Measurements from ENCODE around the gene CFAP141. TPM values are rescaled to one million over a fixed set of nuclear protein-coding genes. Genes with fewer than 3 reads are reported as not detected.

Gene CFAP141
- total RNA-seq, 2 donors from 2014 or later: not detected

- WGBS, 2 experiments (ENCODE audit: insufficient coverage in 1 of 2, insufficient read length in 1 of 2): 87% methylated on average over 1 of the region's 1 CpG; no CpG with 5 or more reads in 1 of the 2 experiments
- H3K27me3 Mint-ChIP-seq (ENCODE audit: insufficient read depth): peaks cover 33% of the 10 kb centered on the region
- Histone ChIP-seq H3K27ac (ENCODE audit: low read depth, low read length) (peak within 1 kb of the TSS; percentile 70), H3K9me3 (ENCODE audit: control insufficient read depth, low read length) (no peaks in the 10 kb centered on the region), H3K9ac (ENCODE audit: extremely low read depth, low read length, poor library complexity, severe bottlenecking) (no peak within 1 kb of the TSS), H3K4me3 (ENCODE audit: low read length) (no peak within 1 kb of the TSS), H3K36me3 (ENCODE audit: control insufficient read depth, insufficient read depth, low read length) (no peaks in the 10 kb centered on the region), H3K27me3 (ENCODE audit: control insufficient read depth, insufficient read depth, low read length, poor library complexity, severe bottlenecking) (peaks cover 22% of the 10 kb centered on the region), H3K4me1 (ENCODE audit: control insufficient read depth, insufficient read depth, low read length) (peaks cover 9% of the 10 kb centered on the region)
- H3K27ac Mint-ChIP-seq: no peak within 1 kb of the TSS
- no peak within 1 kb of the TSS for H3K4me3 Mint-ChIP-seq
- H3K36me3 Mint-ChIP-seq (ENCODE audit: low read depth): no peaks in the 10 kb centered on the region
- no peak for DNase-seq
- no peak for TF ChIP-seq CTCF (conservative IDR thresholded peaks at IDR 0.05)
- peaks cover 15% of the 10 kb centered on the region for H3K4me1 Mint-ChIP-seq
- no peaks in the 10 kb centered on the region for H3K9me3 Mint-ChIP-seq
Observed at GRCh38 chr1:154191990-154192461, 14.1 kb downstream of the CFAP141 start, which contains the start of gene TPM3. Gene TPM3, minus strand, starts transcription at chr1:154192100. Its CDS starts 82 bp downstream, at chr1:154192018.

- Mint-ChIP-seq H3K9me3 (no peaks in the 10 kb centered on the region), H3K4me3 (no peak overlapping the region), H3K27me3 (ENCODE audit: insufficient read depth) (peaks cover 33% of the 10 kb centered on the region), H3K27ac (no peak overlapping the region), H3K36me3 (ENCODE audit: low read depth) (no peaks in the 10 kb centered on the region), H3K4me1 (peaks cover 30% of the 10 kb centered on the region)
- no peak for TF ChIP-seq CTCF (conservative IDR thresholded peaks at IDR 0.05)
- no peak for DNase-seq
- H3K36me3 ChIP-seq (ENCODE audit: control insufficient read depth, insufficient read depth, low read length): no peaks in the 10 kb centered on the region
- H3K27ac ChIP-seq (ENCODE audit: low read depth, low read length): no peak overlapping the region
- WGBS, 2 experiments (ENCODE audit: insufficient coverage in 1 of 2, insufficient read length in 1 of 2): 71% methylated on average over 1 of the region's 1 CpG; no CpG with 5 or more reads in 1 of the 2 experiments
- H3K9ac ChIP-seq (ENCODE audit: extremely low read depth, low read length, poor library complexity, severe bottlenecking): no peak overlapping the region
- no peaks in the 10 kb centered on the region for H3K9me3 ChIP-seq (ENCODE audit: control insufficient read depth, low read length)
- H3K4me1 ChIP-seq (ENCODE audit: control insufficient read depth, insufficient read depth, low read length): peaks cover 20% of the 10 kb centered on the region
- H3K4me3 ChIP-seq (ENCODE audit: low read length): no peak overlapping the region
- peaks cover 22% of the 10 kb centered on the region for H3K27me3 ChIP-seq (ENCODE audit: control insufficient read depth, insufficient read depth, low read length, poor library complexity, severe bottlenecking)
Observed at GRCh38 chr1:154190550-154190949, 15.6 kb downstream of the CFAP141 start.

GRCh38 chr1:154186852-154187501, 19.2 kb downstream of the CFAP141 start:
- no peaks in the 10 kb centered on the region for H3K9me3 Mint-ChIP-seq
- peak overlapping the region; percentile 44 for H3K4me3 ChIP-seq (ENCODE audit: low read length)
- H3K9me3 ChIP-seq (ENCODE audit: control insufficient read depth, low read length): no peaks in the 10 kb centered on the region
- no peaks in the 10 kb centered on the region for H3K36me3 ChIP-seq (ENCODE audit: control insufficient read depth, insufficient read depth, low read length)
- no peak overlapping the region for H3K9ac ChIP-seq (ENCODE audit: extremely low read depth, low read length, poor library complexity, severe bottlenecking)
- H3K27me3 Mint-ChIP-seq (ENCODE audit: insufficient read depth): peaks cover 3% of the 10 kb centered on the region
- peaks cover 14% of the 10 kb centered on the region for H3K4me1 ChIP-seq (ENCODE audit: control insufficient read depth, insufficient read depth, low read length)
- no peak overlapping the region for H3K4me3 Mint-ChIP-seq
- no peak overlapping the region for H3K27ac Mint-ChIP-seq
- H3K4me1 Mint-ChIP-seq: peaks cover 31% of the 10 kb centered on the region
- no peak for DNase-seq
- peaks cover under 1% of the 10 kb centered on the region for H3K36me3 Mint-ChIP-seq (ENCODE audit: low read depth)
- 28 to 37% methylated on average over 2 of the region's 2 CpGs for WGBS, 2 experiments (ENCODE audit: insufficient coverage in 1 of 2, insufficient read length in 1 of 2)
- no peak for TF ChIP-seq CTCF (conservative IDR thresholded peaks at IDR 0.05)
- H3K27ac ChIP-seq (ENCODE audit: low read depth, low read length): no peak overlapping the region
- H3K27me3 ChIP-seq (ENCODE audit: control insufficient read depth, insufficient read depth, low read length, poor library complexity, severe bottlenecking): no peaks in the 10 kb centered on the region

All from endodermal cell (in vitro differentiated cells).